Measurements from ENCODE around the gene SEC11A. TPM values are rescaled to one million over a fixed set of nuclear protein-coding genes. Genes with fewer than 3 reads are reported as not detected.
"Not testable (repeated sequence)": the region's sequence is repeated elsewhere in the genome, so short reads cannot be mapped to it uniquely, and the experiment has no call there.

SEC11A gene
- total RNA-seq, 1 experiment from 2014 or later = 116 TPM

DNA sequence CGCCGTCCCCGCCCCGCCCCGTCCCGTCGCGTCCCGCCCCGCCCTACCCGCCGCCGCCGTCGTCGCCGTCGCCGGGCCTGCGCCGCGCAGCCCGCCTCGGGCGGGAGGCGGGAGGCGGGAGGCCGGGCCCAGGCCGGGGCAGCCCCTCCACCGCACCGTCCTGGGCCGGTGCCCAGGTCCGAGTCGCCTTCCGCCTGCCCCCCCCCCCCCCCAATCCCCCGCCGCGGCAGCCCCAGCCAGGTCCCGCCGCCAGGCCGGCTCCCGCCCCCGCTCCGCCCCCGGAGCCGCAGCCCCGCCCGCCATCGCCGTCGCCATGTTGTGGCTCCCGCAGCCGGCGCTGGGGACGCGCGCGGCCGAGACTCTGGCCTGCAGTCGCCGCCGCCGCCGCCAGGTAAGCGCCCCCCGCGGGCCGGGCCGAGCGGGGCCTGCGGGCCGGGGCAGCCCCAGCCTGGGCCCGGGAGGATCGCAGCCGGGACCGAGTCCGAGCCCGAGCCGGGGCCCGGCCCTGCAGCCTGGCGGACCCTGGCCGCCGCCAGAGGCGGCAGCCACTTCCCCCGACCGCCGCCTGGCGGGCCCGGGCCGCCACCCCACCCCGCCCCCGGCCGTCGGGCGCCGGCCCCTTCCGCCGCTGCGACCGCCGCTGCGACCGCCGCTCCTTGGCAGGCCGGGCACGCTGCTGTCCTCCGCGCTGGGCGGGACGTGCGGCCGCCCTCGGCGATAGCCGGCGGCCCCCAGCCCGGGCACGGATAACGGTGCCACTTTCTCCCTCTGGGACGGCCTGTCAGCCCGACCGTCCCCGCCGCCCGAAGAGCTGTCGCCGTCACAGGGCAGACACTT is 32.6 kb upstream of the SEC11A start, which contains the start of gene ZNF592:
ZNF592 (plus strand) TSS at position 319 of the 837 bp plus-strand sequence. CDS start 34,084 bp downstream, outside the sequence.
- Histone ChIP-seq H3K36me3 (ENCODE audit: insufficient read depth, low read length) (0 out of 2 replicates have a peak, but pooled peaks cover 5% of the 10 kb centered on the region), H3K4me2 (ENCODE audit: low read depth, low read length, poor library complexity, severe bottlenecking) (peak within 1 kb of the TSS; percentile 87), H3K9ac (ENCODE audit: low read length) (peak within 1 kb of the TSS; percentile 90), H3K4me3 (ENCODE audit: low read length) (peak within 1 kb of the TSS; percentile 87), H2AFZ (ENCODE audit: low read length) (peak within 1 kb of the TSS; percentile 68), H3K27me3 (ENCODE audit: low read length) (no peaks in the 10 kb centered on the region), H3K4me1 (ENCODE audit: low read length) (peaks cover 44% of the 10 kb centered on the region), H3K9me3 (ENCODE audit: low read length) (no peaks in the 10 kb centered on the region), H3K79me2 (ENCODE audit: low read length) (peaks cover 48% of the 10 kb centered on the region), H4K20me1 (ENCODE audit: insufficient read depth, low read depth, low read length) (peaks cover 11% of the 10 kb centered on the region), H3K9me2 (replicated peaks; ENCODE audit: insufficient read depth, low read length) (no peaks in the 10 kb centered on the region), H3K27ac (ENCODE audit: low read length) (peak within 1 kb of the TSS; percentile 28)
- DNase-seq = peak; percentile 90

DNA sequence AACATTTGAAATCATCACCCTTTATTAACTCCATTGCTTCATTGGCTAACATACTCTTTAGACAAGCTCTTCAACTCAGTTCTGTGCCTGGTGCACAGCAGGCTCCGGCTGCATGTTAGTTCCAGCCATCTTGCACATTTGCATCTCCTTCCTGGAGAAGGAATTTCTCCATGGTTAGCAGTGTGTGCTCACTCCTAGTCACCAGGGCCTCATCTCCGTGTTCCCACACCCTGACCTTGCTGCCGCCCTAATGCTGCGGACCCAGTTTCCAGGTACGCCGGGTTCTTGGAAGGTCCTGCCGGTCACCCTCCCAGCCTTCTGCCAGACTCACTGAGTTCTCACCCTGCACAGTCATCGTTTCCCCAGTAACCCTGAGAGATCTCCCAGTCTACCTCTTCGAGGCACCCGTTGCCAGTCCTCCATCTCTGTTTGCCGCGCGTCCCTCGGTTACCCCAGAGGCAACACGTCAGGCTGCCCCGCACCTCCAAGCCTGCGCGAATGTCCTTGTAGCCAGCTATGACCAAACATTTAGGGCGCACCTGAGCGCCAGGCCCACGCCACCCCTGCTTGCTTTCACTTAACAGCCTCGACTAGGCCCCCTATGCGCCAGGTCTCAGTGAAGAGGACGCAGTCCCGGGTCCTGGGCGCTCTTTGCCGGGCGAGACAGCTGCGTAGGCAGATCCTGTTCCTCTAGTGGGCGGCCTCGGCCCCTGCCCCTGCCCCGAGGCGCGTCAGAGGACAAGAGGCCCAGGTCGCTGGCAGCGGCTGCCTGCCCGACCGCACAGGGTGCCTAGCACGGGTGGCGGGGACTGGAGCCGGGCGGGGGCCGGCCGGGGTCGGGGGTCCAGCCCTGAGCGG is 31.7 kb upstream of the SEC11A start:
- Histone ChIP-seq H3K9me3 (ENCODE audit: low read length) (no peaks in the 10 kb centered on the region), H3K27ac (ENCODE audit: low read length) (no peak overlapping the region; the same call in 1 of the 2 replicates), H3K27me3 (ENCODE audit: low read length) (no peaks in the 10 kb centered on the region), H3K4me1 (ENCODE audit: low read length) (peaks cover 44% of the 10 kb centered on the region), H3K4me3 (ENCODE audit: low read length) (peak overlapping the region; percentile 71), H3K36me3 (ENCODE audit: insufficient read depth, low read length) (0 out of 2 replicates have a peak, but pooled peaks cover under 1% of the 10 kb centered on the region), H4K20me1 (ENCODE audit: insufficient read depth, low read depth, low read length) (peaks cover 11% of the 10 kb centered on the region), H2AFZ (ENCODE audit: low read length) (peak overlapping the region; percentile 68), H3K9me2 (replicated peaks; ENCODE audit: insufficient read depth, low read length) (no peaks in the 10 kb centered on the region), H3K9ac (ENCODE audit: low read length) (peak overlapping the region; percentile 90), H3K4me2 (ENCODE audit: low read depth, low read length, poor library complexity, severe bottlenecking) (peak overlapping the region; percentile 75), H3K79me2 (ENCODE audit: low read length) (peaks cover 39% of the 10 kb centered on the region)
- DNase-seq = peak; percentile 82

DNA sequence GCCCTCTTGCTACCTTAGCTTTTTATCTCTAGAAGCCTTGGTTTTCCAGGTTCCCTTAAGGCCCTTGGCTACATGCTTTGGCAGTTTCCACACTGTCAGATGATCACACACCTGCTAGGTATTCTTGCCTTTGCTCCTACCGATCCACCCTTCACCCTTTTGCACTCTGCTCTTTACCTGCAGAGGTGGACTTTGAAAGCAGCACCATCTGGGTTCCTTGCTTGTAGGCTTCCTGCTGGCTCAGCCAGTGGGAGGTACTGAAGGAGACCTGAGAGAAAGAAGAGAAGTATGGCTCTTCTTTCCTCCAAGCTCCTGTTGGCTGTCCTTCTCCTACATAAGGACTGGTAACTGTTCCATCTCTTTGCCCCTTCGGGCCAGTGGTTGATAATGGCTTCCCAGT is 25.2 kb upstream of the SEC11A start:
- no peak overlapping the region for H3K4me2 ChIP-seq (ENCODE audit: low read depth, low read length, poor library complexity, severe bottlenecking)

DNA sequence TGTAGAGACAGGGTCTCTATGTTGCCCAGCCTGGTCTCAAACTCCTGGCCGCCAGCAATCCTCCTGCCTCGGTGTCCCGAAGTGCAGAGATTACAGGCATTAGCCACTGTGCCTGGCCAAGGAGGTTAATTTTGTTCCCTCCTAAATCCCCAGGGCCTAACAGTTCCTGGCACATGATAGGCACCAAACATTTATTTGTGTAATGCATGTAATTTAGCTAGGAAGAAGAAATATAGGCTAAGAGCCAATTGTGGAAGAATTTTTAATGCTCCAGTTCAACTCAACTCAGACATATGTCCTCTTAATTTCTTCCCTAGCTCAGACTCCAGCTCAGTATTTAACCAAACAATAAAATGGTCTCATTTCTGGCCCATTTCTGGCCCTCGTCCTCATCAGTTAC is 24.8 kb upstream of the SEC11A start:
- H3K4me1 ChIP-seq (ENCODE audit: low read length) = peaks cover 10% of the 10 kb centered on the region
- H3K27ac ChIP-seq (ENCODE audit: low read length) = no peak overlapping the region
- H3K27me3 ChIP-seq (ENCODE audit: low read length) = no peaks in the 10 kb centered on the region
- H3K9ac ChIP-seq (ENCODE audit: low read length) = no peak overlapping the region
- no peak overlapping the region for H3K4me3 ChIP-seq (ENCODE audit: low read length)
- no peaks in the 10 kb centered on the region for H3K36me3 ChIP-seq (ENCODE audit: insufficient read depth, low read length)
- no peaks in the 10 kb centered on the region for H3K9me2 ChIP-seq (replicated peaks; ENCODE audit: insufficient read depth, low read length)
- H2AFZ ChIP-seq (ENCODE audit: low read length) = no peak overlapping the region
- H3K9me3 ChIP-seq (ENCODE audit: low read length) = no peaks in the 10 kb centered on the region
- no peaks in the 10 kb centered on the region for H3K79me2 ChIP-seq (ENCODE audit: low read length)
- DNase-seq = no peak
- no peak overlapping the region for H3K4me2 ChIP-seq (ENCODE audit: low read depth, low read length, poor library complexity, severe bottlenecking)
- no peaks in the 10 kb centered on the region for H4K20me1 ChIP-seq (ENCODE audit: insufficient read depth, low read depth, low read length)

More for the DNA sequence above, 25.2 kb upstream of the SEC11A start:
- no peaks in the 10 kb centered on the region for H3K9me2 ChIP-seq (replicated peaks; ENCODE audit: insufficient read depth, low read length)
- DNase-seq = no peak
- H3K27me3 ChIP-seq (ENCODE audit: low read length) = no peaks in the 10 kb centered on the region
- no peak overlapping the region for H3K27ac ChIP-seq (ENCODE audit: low read length)
- H3K4me1 ChIP-seq (ENCODE audit: low read length) = peaks cover 9% of the 10 kb centered on the region
- no peaks in the 10 kb centered on the region for H4K20me1 ChIP-seq (ENCODE audit: insufficient read depth, low read depth, low read length)
- no peaks in the 10 kb centered on the region for H3K36me3 ChIP-seq (ENCODE audit: insufficient read depth, low read length)
- no peak overlapping the region for H2AFZ ChIP-seq (ENCODE audit: low read length)
- no peak overlapping the region for H3K9ac ChIP-seq (ENCODE audit: low read length)
- no peak overlapping the region for H3K4me3 ChIP-seq (ENCODE audit: low read length)
- no peaks in the 10 kb centered on the region for H3K79me2 ChIP-seq (ENCODE audit: low read length)
- H3K9me3 ChIP-seq (ENCODE audit: low read length) = no peaks in the 10 kb centered on the region

DNA sequence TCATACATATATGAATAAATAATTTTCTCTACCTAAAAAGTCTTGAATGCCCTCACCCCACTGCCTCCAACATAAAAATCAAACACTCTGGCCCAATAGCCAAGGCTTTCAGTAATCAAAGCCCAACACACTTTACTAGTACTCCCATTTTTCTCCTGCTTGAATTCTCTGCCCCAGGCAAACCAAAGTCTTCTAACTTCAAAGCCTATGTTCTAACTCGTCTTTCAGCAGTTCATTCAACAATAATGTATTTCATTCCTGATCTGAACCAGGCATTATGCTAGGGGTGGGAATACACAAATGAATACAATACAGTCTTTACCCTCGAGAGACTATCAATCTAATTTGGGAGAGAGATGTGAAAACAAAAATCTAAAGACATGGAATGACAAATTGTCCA is 21.1 kb upstream of the SEC11A start:
- H3K4me3 ChIP-seq (ENCODE audit: low read length) = no peak overlapping the region
- no peaks in the 10 kb centered on the region for H3K36me3 ChIP-seq (ENCODE audit: insufficient read depth, low read length)
- no peak overlapping the region for H3K27ac ChIP-seq (ENCODE audit: low read length)
- H3K4me1 ChIP-seq (ENCODE audit: low read length) = peaks cover 18% of the 10 kb centered on the region
- no peaks in the 10 kb centered on the region for H3K9me2 ChIP-seq (replicated peaks; ENCODE audit: insufficient read depth, low read length)
- H3K27me3 ChIP-seq (ENCODE audit: low read length) = no peaks in the 10 kb centered on the region
- H4K20me1 ChIP-seq (ENCODE audit: insufficient read depth, low read depth, low read length) = no peaks in the 10 kb centered on the region
- H2AFZ ChIP-seq (ENCODE audit: low read length) = no peak overlapping the region
- no peaks in the 10 kb centered on the region for H3K9me3 ChIP-seq (ENCODE audit: low read length)
- H3K9ac ChIP-seq (ENCODE audit: low read length) = no peak overlapping the region
- H3K79me2 ChIP-seq (ENCODE audit: low read length) = no peaks in the 10 kb centered on the region
- no peak overlapping the region for H3K4me2 ChIP-seq (ENCODE audit: low read depth, low read length, poor library complexity, severe bottlenecking)
- no peak for DNase-seq

DNA sequence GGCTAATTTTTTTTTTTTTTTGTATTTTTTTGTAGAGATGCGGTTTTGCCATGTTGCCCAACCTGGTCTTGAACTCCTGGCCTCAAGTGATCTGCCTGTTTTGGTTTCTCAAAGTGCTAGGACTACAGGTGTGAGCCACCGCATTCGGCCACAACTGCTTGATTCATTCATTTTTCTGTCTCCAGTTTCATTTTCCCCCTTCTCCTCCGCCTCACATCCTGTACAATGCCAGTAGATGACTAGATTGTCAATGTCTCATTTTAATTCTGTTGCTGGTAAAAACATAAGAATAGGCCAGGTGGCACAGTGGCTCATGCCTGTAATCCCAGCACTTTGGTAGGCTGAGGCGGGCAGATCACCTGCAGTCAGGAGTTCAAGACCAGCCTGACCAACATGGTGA is 20.4 kb upstream of the SEC11A start:
- peaks cover 18% of the 10 kb centered on the region for H3K4me1 ChIP-seq (ENCODE audit: low read length)
- H3K9me3 ChIP-seq (ENCODE audit: low read length) = no peaks in the 10 kb centered on the region
- H3K9ac ChIP-seq (ENCODE audit: low read length) = no peak overlapping the region
- no peak overlapping the region for H2AFZ ChIP-seq (ENCODE audit: low read length)
- no peaks in the 10 kb centered on the region for H3K27me3 ChIP-seq (ENCODE audit: low read length)
- no peaks in the 10 kb centered on the region for H3K9me2 ChIP-seq (replicated peaks; ENCODE audit: insufficient read depth, low read length)
- no peaks in the 10 kb centered on the region for H3K36me3 ChIP-seq (ENCODE audit: insufficient read depth, low read length)
- no peaks in the 10 kb centered on the region for H3K79me2 ChIP-seq (ENCODE audit: low read length)
- no peaks in the 10 kb centered on the region for H4K20me1 ChIP-seq (ENCODE audit: insufficient read depth, low read depth, low read length)
- no peak overlapping the region for H3K4me2 ChIP-seq (ENCODE audit: low read depth, low read length, poor library complexity, severe bottlenecking)
- no peak for DNase-seq
- H3K4me3 ChIP-seq (ENCODE audit: low read length) = no peak overlapping the region
- H3K27ac ChIP-seq (ENCODE audit: low read length) = no peak overlapping the region

DNA sequence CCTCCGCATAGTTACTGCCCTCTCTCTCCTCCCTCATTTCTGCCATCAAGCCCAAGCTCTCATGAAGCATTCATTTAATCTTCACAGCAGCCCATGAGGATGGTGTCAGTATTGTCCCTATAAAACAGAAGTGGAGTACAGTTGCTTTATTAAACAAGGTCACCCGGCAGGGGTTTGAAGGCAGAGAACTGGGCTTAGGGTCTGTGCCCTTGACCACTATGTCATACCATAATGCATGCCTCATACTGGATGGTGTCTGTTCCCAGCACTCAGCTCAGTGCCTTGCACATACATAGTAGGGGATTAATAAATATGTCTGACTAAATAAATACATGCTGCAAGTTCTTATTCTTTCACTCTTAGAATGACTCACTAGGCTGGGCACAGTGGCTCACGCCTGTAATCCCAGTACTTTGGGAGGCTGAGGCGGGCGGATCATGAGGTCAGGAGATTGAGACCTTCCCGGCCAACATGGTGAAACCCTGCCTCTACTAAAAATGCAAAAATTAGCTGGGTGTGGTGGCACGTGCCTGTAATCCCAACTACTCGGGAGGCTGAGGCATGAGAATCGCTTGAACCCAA is 19.6 kb upstream of the SEC11A start:
- peak overlapping the region; percentile 91 for H2AFZ ChIP-seq (ENCODE audit: low read length)
- H3K27ac ChIP-seq (ENCODE audit: low read length) = peak overlapping the region; percentile 46
- not testable (repeated sequence) for H4K20me1 ChIP-seq (ENCODE audit: insufficient read depth, low read depth, low read length); H3K36me3 ChIP-seq (ENCODE audit: insufficient read depth, low read length); H3K9me2 ChIP-seq (replicated peaks; ENCODE audit: insufficient read depth, low read length); H3K27me3 ChIP-seq (ENCODE audit: low read length); H3K9me3 ChIP-seq (ENCODE audit: low read length); H3K79me2 ChIP-seq (ENCODE audit: low read length); DNase-seq
- H3K4me1 ChIP-seq (ENCODE audit: low read length) = peaks cover 18% of the 10 kb centered on the region
- peak overlapping the region; percentile 44 for H3K4me3 ChIP-seq (ENCODE audit: low read length)
- peak overlapping the region; percentile 58 for H3K9ac ChIP-seq (ENCODE audit: low read length)
- H3K4me2 ChIP-seq (ENCODE audit: low read depth, low read length, poor library complexity, severe bottlenecking) = peak overlapping the region; percentile 68
